Colonic mucosa (tissue), 4 donors: Measurements from ENCODE around the gene MAP2. TPM values are rescaled to one million over a fixed set of nuclear protein-coding genes. Genes with fewer than 3 reads are reported as not detected.

Experiments
- DNase-seq: peaks from one replicate; pipeline ENCODE4 v3.0.0-alpha.2; 2020
- H3K27ac ChIP-seq: fragments of 200-600 bp; one replicate; pipeline ENCODE4 v1.8.0; 2021
- H3K27me3 ChIP-seq: fragments of 200-600 bp; one replicate; pipeline ENCODE4 v1.8.0; 2021
- H3K36me3 ChIP-seq: fragments of 200-600 bp; one replicate; pipeline ENCODE4 v1.8.0; 2021
- H3K4me1 ChIP-seq: fragments of 200-600 bp; one replicate; pipeline ENCODE4 v1.8.0; 2021; ENCODE audit warnings: mild to moderate bottlenecking
- H3K4me3 ChIP-seq: fragments of 200-600 bp; one replicate; pipeline ENCODE4 v1.8.0; 2021
- H3K9ac ChIP-seq, 2 donors: one replicate each; pipeline ENCODE4 v1.7.0; 2013; ENCODE audit warnings: control low read depth in 2 of 2, low read depth in 2 of 2, low read length in 2 of 2
- H3K9me3 ChIP-seq: fragments of 200-600 bp; one replicate; pipeline ENCODE4 v1.8.0; 2021
- CTCF ChIP-seq: fragments of 200-600 bp; IDR thresholded peaks from one replicate; pipeline ENCODE4 v1.8.0; 2022; ENCODE audit warnings: antibody characterized with exemption, mild to moderate bottlenecking
- intact Hi-C: fragments of 100-400 bp; cut with DNase I; formaldehyde crosslinking; loops from one replicate; pipeline ENCODE4 v1.14.1; 2022
- total RNA-seq, 2 donors: library from RNA; stranded (reverse); fragmentation: NEBNext Ultra II Directional in 1 of 2; extraction: Animal tissue kit (Norgen Biotek cat#: 25700) in 1 of 2; gene quantifications; one replicate each; pipeline ENCODE4 v1.2.1, GENCODE V29; 2021
- donor health status: healthy.
- donor health status: DM: no; HTN: no; CAD: no.
- donor health status: DM: no; HTN: no; CAD: no.

The MAP2 gene
- total RNA-seq, 2 donors from 2014 or later = 0.84 to 1.4 TPM

- Histone ChIP-seq H3K9me3 (no peaks in the 10 kb centered on the region), H3K36me3 (no peaks in the 10 kb centered on the region), H3K4me1 (no peaks in the 10 kb centered on the region), H3K27ac (no peak overlapping the region), H3K9ac (no peak overlapping the region), H3K27me3 (no peaks in the 10 kb centered on the region), H3K4me3 (no peak overlapping the region)
- no peak for DNase-seq
- intact Hi-C loops = no loop called here
- no peak for TF ChIP-seq CTCF
These were observed 139.6 kb downstream of the MAP2 start for GRCh38 chr2:209563453-209563852.

- no peak overlapping the region for H3K4me3 ChIP-seq
- TF ChIP-seq CTCF = no peak
- intact Hi-C loops = no loop called here
- DNase-seq = no peak
- no peaks in the 10 kb centered on the region for H3K27me3 ChIP-seq
- H3K36me3 ChIP-seq = no peaks in the 10 kb centered on the region
- no peaks in the 10 kb centered on the region for H3K9me3 ChIP-seq
- no peak overlapping the region for H3K27ac ChIP-seq
- H3K9ac ChIP-seq = no peak overlapping the region
- H3K4me1 ChIP-seq = no peaks in the 10 kb centered on the region
These were observed 141.0 kb downstream of the MAP2 start for GRCh38 chr2:209564816-209565215.

- Histone ChIP-seq H3K27me3 (no peaks in the 10 kb centered on the region), H3K4me1 (no peaks in the 10 kb centered on the region), H3K9me3 (no peaks in the 10 kb centered on the region), H3K9ac (no peak overlapping the region), H3K4me3 (no peak overlapping the region), H3K36me3 (no peaks in the 10 kb centered on the region), H3K27ac (no peak overlapping the region)
- no peak for TF ChIP-seq CTCF
- no peak for DNase-seq
- intact Hi-C loops = no loop called here
These were observed 142.2 kb downstream of the MAP2 start for GRCh38 chr2:209565896-209566582.

GRCh38 chr2:209570194-209570593, 146.3 kb downstream of the MAP2 start:
- Histone ChIP-seq H3K9ac (no peak overlapping the region), H3K27ac (no peak overlapping the region), H3K36me3 (no peaks in the 10 kb centered on the region), H3K27me3 (no peaks in the 10 kb centered on the region), H3K9me3 (no peaks in the 10 kb centered on the region), H3K4me3 (no peak overlapping the region), H3K4me1 (no peaks in the 10 kb centered on the region)
- intact Hi-C loops = loop anchor here (10.0 kb wide), 2 partner anchors 145 to 235 kb away; partner anchors contain the start of gene MAP2
- no peak for DNase-seq
- no peak for TF ChIP-seq CTCF

GRCh38 chr2:209574515-209574914, 150.7 kb downstream of the MAP2 start:
- Histone ChIP-seq H3K4me3 (no peak overlapping the region), H3K9ac (no peak overlapping the region), H3K36me3 (no peaks in the 10 kb centered on the region), H3K27ac (no peak overlapping the region), H3K9me3 (no peaks in the 10 kb centered on the region), H3K4me1 (no peaks in the 10 kb centered on the region), H3K27me3 (no peaks in the 10 kb centered on the region)
- no peak for TF ChIP-seq CTCF
- intact Hi-C loops = loop anchor here (10.0 kb wide), 2 partner anchors 150 to 240 kb away; partner anchors contain the start of gene MAP2
- DNase-seq = no peak
